OCI-LY3 (cell line): ENCODE data around the gene PSMA8.

Experiments used
- CTCF ChIP-seq: fragments of 200-600, 300-600 bp; sonication (generic); IDR thresholded peaks from 2 replicates; pipeline ENCODE4 v1.5.1; 2014; ENCODE audit warnings: antibody characterized with exemption, low read length, low read depth
- EZH2phosphoT487 ChIP-seq: fragments of 200-600 bp; shearing (Covaris generic); IDR thresholded peaks from 2 replicates; pipeline ENCODE4 v1.6.1; 2018; ENCODE audit warnings: antibody characterized with exemption, mixed run types, low read depth

DNA sequence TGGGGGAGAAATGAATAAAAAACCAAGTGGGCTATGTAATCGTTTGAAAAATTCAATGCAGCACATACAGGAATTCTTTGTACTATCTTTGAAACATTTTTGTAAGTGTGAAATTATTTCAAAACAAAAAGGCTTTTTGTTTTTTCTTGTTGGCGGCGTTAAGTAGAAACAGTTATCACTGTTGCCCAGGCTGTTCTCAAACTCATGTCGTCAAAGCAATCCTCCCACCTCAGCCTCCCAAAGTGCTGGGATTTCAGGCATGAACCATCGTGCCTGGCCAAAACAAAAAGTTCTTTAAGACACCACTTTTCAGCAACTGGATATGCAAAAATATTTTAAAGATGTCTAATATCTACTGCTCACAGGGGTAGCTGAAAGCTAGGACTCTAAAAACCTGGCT lies 48.6 kb upstream of the PSMA8 start:
- TF ChIP-seq CTCF (no peak), EZH2phosphoT487 (no peak)
